HUES64 (cell line): ENCODE measurements around the gene IRF9. TPM values are rescaled to one million over a fixed set of nuclear protein-coding genes. Genes with fewer than 3 reads are reported as not detected.

ENCODE experiments used
- H3K27ac ChIP-seq: 2 replicates; pipeline ENCODE4 v1.7.0; 2013; ENCODE audit warnings: low read depth, low read length, inconsistent platforms
- H3K27me3 ChIP-seq: 2 replicates; pipeline ENCODE4 v1.6.1; 2013; ENCODE audit warnings: mild to moderate bottlenecking, low read length; ENCODE audit not compliant: insufficient read depth
- H3K36me3 ChIP-seq: 2 replicates; pipeline ENCODE4 v1.6.1; 2013; ENCODE audit warnings: mild to moderate bottlenecking, low read length; ENCODE audit not compliant: insufficient read depth
- H3K4me1 ChIP-seq: 2 replicates; pipeline ENCODE4 v1.6.1; 2013; ENCODE audit warnings: mild to moderate bottlenecking, low read length, moderate library complexity; ENCODE audit not compliant: insufficient read depth
- H3K4me3 ChIP-seq: 2 replicates; pipeline ENCODE4 v1.5.1; 2013; ENCODE audit warnings: mild to moderate bottlenecking, low read length, moderate library complexity
- H3K9ac ChIP-seq: 2 replicates; pipeline ENCODE4 v1.6.1; 2013; ENCODE audit warnings: mild to moderate bottlenecking, low read depth, low read length
- H3K9me3 ChIP-seq: 2 replicates; pipeline ENCODE4 v1.6.1; 2013; ENCODE audit warnings: low read depth, low read length; ENCODE audit not compliant: insufficient read depth
- WGBS: fragments of 150-250, 120-280 bp; methylation state at CpG from one replicate; pipeline ENCODE4 v1.1.7; 2013; ENCODE audit warnings: missing lambda C conversion rate; 5-methylcytosine and 5-hydroxymethylcytosine counted together
- polyA plus RNA-seq, 2 experiments: library from polyadenylated mRNA; stranded (reverse); fragments of 50-300 nt; gene quantifications; one replicate each; pipeline ENCODE4 v1.2.3, GENCODE V29; 2013

IRF9 gene, protein sequence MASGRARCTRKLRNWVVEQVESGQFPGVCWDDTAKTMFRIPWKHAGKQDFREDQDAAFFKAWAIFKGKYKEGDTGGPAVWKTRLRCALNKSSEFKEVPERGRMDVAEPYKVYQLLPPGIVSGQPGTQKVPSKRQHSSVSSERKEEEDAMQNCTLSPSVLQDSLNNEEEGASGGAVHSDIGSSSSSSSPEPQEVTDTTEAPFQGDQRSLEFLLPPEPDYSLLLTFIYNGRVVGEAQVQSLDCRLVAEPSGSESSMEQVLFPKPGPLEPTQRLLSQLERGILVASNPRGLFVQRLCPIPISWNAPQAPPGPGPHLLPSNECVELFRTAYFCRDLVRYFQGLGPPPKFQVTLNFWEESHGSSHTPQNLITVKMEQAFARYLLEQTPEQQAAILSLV
- 6.0 TPM for polyA plus RNA-seq (2013, experiment 1 of 2)
- polyA plus RNA-seq (2013, experiment 2 of 2) = 7.1 TPM

DNA sequence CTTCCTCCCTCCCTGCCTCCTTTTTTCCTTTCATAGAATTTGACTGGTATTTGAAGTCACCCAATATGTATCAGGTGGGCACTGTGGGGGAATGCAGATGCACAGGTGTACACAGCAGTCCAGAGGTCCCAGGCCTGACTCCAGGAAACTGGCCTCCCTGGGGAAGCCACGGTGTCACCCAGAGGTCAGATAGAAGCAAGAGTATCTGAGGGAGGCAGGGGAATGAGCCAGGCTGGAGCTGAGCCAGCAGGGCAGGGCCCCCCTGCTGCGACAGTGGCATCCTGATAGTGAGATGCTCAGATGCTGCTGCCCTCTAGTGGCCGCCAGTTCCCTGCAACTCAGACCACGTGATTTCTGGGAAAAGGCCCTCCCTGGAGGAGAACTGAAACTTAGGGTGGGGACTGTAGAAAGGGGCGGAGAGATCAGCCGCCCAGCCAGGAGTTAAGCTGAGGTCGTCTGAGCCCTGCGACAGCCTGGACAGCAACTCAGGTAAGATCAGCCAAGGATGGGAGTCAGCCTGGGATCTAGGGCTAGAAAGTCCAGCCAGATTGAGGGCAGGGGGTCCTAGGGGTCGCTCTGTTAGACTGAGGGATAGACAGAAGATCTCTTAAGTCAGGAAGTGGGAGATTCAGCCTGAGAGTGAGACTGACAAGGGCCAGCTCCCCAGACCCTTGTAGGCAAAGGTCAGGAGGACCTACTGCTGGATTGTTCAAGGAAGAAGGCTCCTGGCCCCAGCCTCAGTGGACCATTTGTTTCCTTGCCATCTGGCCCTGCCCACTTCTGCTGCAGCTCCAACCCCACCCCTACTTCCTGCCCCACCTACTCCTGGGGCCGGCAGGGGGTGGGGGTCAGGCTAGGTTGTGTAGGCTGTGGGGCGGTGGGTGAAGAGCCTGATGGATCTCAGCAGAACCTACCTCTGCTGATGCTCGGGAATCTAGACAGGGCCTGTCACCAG is at the start of gene IRF9:
Gene IRF9, plus strand, starts transcription at position 416 of the 955 bp plus-strand sequence. CDS start 880 bp downstream, outside the sequence.
- peaks cover 70% of the 10 kb centered on the region for H3K36me3 ChIP-seq
- H3K27me3 ChIP-seq = no peaks in the 10 kb centered on the region
- peak within 1 kb of the TSS; percentile 58 for H3K4me3 ChIP-seq
- peak within 1 kb of the TSS; percentile 19; the same call in 1 of the 2 replicates for H3K27ac ChIP-seq
- peaks cover 3% of the 10 kb centered on the region; the same call in 1 of the 2 replicates for H3K4me1 ChIP-seq
- H3K9ac ChIP-seq = peak within 1 kb of the TSS; percentile 62; the same call in 1 of the 2 replicates
- WGBS = 21% methylated on average over 12 of the region's 12 CpGs
- no peaks in the 10 kb centered on the region for H3K9me3 ChIP-seq

DNA sequence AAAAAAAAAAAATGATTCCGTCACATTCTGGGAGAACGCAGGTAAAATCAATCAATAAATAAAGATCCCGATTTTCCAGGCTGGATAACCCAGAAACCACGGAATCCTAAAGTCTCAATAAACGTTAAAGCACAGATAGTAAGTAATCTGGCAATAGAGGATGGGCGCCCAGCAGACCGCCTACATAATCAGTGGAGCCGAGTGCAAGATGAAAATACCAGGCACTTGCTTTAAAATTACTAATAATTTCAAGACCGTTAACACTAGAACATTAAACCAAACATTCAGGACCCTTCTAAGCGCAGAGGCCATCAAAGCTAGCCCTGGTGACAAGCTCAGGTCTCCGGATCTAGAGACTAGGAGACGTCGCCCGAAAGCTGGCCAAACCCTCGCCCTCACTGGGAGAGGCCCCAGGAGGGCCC is 47.7 kb upstream of the IRF9 start:
- Histone ChIP-seq H3K4me1 (peaks cover 5% of the 10 kb centered on the region; the same call in 1 of the 2 replicates), H3K9me3 (no peaks in the 10 kb centered on the region), H3K4me3 (peak overlapping the region; percentile 89), H3K27me3 (no peaks in the 10 kb centered on the region), H3K9ac (peak overlapping the region; percentile 70), H3K27ac (peak overlapping the region; percentile 94; the same call in 1 of the 2 replicates), H3K36me3 (peaks cover 19% of the 10 kb centered on the region)
- 19% methylated on average over 15 of the region's 15 CpGs for WGBS

DNA sequence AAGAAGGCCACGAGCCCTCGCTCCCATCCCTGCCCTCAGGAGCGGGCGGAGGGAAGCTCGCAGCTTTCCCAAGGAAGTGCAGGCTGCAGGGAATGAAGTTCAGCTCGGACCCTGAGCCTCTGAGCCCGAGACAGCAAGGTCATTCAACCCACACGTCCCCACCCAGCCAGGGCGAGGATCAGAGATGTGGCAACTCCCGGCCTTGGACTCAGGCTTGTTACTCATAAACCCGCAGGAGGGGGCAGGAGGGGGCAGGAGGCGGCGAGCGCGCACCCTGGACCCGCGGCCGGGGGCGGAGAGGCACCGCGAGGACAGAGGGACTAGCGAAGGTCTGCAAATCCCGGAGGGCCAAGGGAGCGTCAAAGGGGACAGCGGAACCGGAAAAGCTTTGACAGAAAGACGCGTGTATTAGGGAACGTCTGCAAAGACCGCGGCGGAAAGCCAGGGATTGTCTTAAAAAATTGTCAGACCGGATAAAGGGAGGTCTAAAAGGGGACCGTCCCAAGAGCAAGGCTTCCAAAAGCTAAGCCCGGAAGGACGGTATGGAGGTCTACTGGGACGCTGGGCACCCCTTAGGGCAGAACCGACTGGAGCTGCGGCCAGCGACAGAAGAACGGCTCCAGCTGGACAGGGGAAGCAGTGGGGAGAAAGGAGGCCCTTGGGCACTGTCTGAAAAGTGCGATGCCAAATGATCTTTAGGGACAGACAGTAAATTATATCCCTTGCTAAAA is 47.1 kb upstream of the IRF9 start:
- Histone ChIP-seq H3K27ac (peak overlapping the region; percentile 94), H3K4me1 (peaks cover 5% of the 10 kb centered on the region; the same call in 1 of the 2 replicates)
- under 1% methylated on average over 42 of the region's 42 CpGs for WGBS

DNA sequence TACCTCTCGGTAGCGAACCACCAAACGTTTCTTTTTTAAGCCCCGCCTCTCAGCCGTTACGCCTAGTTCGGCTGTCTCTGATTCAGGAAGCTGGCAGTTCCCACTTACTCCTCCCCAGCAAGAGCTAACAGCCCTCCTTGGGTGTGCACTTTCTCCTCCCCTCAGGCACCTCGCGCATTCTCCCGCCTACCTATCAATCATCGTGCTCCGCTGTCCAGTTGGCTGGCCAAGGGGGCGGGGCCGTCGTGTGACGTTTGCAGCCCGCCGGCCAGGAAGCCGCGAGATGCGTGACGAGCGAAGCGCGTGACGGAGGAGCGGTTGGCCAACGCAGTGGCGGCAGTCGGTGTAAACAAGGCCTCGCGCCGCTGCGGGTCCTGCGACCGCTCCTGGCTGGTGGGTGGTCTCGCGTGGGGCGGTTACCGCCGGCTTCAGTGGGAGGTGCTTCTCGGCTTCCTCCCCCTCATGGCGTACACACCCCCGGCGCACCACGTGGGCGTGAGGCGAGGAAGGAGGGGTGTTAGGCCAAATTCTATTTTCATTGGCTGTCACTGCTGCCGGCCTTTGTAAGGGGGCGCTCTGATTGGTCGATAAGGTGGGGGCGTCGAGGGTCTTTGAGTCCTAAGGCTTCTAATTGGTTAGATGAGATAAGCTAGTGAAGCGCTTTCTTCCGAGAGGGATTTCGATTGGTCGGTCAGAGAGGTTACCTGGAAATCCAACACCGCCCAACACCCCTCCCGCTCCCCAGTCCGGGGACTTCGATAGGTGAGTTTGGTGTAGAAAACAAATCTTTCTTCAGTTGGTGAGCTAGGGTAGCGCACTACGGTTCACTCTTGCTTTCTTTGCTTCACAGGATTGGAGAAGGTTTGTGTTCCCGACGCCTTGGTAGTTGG is 46.3 kb upstream of the IRF9 start, which contains the start of the genes DCAF11 and NRL:
Gene DCAF11, plus strand, starts transcription at position 246 of the 890 bp plus-strand sequence. CDS start 818 bp downstream, outside the sequence.
Gene NRL, minus strand, starts transcription at position 418 of the 890 bp plus-strand sequence. CDS start 32,101 bp downstream, outside the sequence.
- under 1% methylated on average over 57 of the region's 65 CpGs for WGBS
- H3K4me1 ChIP-seq = peaks cover 5% of the 10 kb centered on the region; the same call in 1 of the 2 replicates
- peak within 1 kb of the TSS; percentile 79 for H3K9ac ChIP-seq
- peaks cover 32% of the 10 kb centered on the region for H3K36me3 ChIP-seq
- peak within 1 kb of the TSS; percentile 89 for H3K4me3 ChIP-seq
- peak within 1 kb of the TSS; percentile 94 for H3K27ac ChIP-seq
- no peaks in the 10 kb centered on the region for H3K27me3 ChIP-seq
- no peaks in the 10 kb centered on the region for H3K9me3 ChIP-seq

More for the DNA sequence above, 47.1 kb upstream of the IRF9 start:
- Histone ChIP-seq H3K9ac (peak overlapping the region; percentile 70), H3K36me3 (peaks cover 24% of the 10 kb centered on the region), H3K9me3 (no peaks in the 10 kb centered on the region), H3K4me3 (peak overlapping the region; percentile 89), H3K27me3 (no peaks in the 10 kb centered on the region)

DNA sequence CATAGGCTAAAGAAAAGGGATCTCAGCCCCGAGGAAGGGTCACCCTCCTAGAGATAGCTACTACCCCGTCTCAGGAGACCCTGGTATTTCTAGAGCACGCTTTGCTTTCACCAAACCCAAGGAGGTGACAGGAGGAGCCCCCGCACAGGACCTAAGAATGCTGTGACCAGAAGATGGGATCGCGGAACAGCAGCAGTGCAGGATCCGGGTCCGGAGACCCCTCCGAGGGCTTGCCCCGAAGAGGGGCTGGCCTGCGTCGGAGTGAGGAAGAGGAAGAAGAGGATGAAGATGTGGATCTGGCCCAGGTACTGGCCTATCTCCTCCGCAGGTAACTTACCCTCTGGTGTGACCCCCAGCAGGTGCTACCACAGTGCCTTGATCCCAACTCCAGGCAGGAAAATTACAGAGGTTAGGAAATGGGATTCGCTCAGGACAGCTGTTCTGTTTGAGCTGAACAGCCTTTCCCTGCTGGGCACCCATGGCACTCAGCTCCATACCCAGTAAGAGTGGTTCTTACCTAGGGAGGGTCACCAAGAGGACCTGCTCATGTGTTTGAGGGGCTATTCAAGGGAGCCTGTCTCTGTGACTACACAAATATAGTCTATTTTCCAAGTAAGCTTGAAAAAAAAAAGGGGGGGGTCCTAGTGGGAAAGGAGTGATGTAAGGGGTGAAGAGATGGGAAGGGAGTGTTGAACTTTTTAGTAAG is 45.5 kb upstream of the IRF9 start:
- Histone ChIP-seq H3K36me3 (peaks cover 37% of the 10 kb centered on the region), H3K9me3 (no peaks in the 10 kb centered on the region), H3K27ac (peak overlapping the region; percentile 53; the same call in 1 of the 2 replicates), H3K4me1 (peaks cover 5% of the 10 kb centered on the region; the same call in 1 of the 2 replicates), H3K9ac (peak overlapping the region; percentile 67), H3K27me3 (no peaks in the 10 kb centered on the region), H3K4me3 (peak overlapping the region; percentile 89)
- WGBS = 8% methylated on average over 14 of the region's 14 CpGs

DNA sequence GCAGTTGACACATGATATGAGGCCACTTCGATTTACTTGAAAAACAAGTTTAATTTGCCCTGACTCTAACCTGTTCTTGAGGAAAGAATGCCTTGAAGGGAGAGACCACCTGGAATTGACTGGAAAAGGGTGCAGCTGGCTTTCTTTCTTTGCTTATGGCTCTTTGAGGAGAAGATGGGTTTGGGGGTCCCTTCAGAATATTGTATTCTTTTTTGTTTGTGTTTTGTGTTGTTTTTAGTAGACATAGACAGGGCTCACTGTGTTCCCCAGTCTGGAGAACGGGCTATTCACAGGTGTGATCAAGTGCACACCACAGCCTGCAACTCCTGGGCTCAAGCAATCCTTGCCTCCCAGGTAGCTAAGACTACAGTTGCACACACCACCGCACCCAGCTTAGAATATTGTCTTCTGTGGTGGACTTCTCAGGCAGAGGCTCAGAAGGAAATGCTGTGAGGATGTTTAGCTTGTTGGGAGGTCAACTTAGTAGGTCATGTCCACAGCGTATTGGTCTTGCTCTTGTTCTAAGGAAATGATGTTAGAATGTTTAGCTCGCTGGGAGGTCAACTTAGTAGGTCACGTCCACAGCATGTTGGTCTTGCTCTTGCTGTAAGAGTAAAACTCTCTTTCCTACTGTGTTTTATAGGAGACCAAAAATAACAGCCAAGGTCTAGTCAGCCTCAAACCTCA is 44.8 kb upstream of the IRF9 start:
- Histone ChIP-seq H3K4me1 (peaks cover 5% of the 10 kb centered on the region; the same call in 1 of the 2 replicates), H3K4me3 (peak overlapping the region; percentile 89), H3K27ac (no peak overlapping the region), H3K9me3 (no peaks in the 10 kb centered on the region), H3K27me3 (no peaks in the 10 kb centered on the region), H3K9ac (0 out of 2 replicates have a peak overlapping the region, but pooled peaks have one; percentile 67), H3K36me3 (peaks cover 44% of the 10 kb centered on the region)
- WGBS = 93% methylated on average over 6 of the region's 6 CpGs

DNA sequence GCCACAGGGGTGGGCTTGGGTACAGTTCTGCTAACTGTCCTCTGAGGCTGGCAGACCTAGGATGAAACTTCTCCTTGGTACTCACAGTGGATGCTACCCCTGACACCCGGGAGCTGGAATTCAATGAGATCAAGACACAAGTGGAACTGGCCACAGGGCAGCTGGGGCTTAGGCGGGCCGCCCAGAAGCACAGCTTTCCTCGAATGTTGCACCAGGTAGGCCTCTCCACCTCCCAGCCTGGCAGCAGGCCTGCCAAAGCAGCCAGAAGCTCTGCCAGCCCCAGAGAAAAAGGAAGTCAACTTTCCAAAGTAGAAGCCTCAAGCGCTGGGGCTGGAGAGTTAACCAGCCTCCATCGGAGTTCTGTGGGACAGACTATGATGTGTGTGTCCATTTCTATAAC is 43.9 kb upstream of the IRF9 start:
- H3K27ac ChIP-seq = no peak overlapping the region
- H3K27me3 ChIP-seq = no peaks in the 10 kb centered on the region
- H3K36me3 ChIP-seq = peaks cover 49% of the 10 kb centered on the region
- no peak overlapping the region for H3K9ac ChIP-seq
- H3K4me3 ChIP-seq = no peak overlapping the region
- H3K4me1 ChIP-seq = peaks cover 5% of the 10 kb centered on the region; the same call in 1 of the 2 replicates
- 91% methylated on average over 6 of the region's 6 CpGs for WGBS
- no peaks in the 10 kb centered on the region for H3K9me3 ChIP-seq

DNA sequence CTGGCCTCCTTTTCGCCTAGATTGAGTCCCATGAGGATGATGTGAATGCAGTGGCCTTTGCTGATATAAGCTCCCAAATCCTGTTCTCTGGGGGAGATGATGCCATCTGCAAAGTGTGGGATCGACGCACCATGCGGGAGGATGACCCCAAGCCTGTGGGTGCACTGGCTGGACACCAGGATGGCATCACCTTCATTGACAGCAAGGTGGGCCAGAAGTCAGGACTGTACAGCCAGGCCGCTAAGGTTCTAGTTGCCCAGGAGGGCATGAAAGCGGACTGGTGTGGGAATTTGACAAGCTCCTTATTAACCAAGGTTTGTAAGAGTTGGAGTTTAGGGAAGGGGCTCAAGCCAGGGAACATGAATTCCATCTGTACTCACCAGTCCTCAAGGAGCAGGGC is 41.4 kb upstream of the IRF9 start:
- no peaks in the 10 kb centered on the region for H3K27me3 ChIP-seq
- no peak overlapping the region for H3K4me3 ChIP-seq
- peaks cover 5% of the 10 kb centered on the region; the same call in 1 of the 2 replicates for H3K4me1 ChIP-seq
- H3K36me3 ChIP-seq = peaks cover 64% of the 10 kb centered on the region
- 94% methylated on average over 6 of the region's 6 CpGs for WGBS
- H3K9ac ChIP-seq = no peak overlapping the region
- no peak overlapping the region for H3K27ac ChIP-seq
- no peaks in the 10 kb centered on the region for H3K9me3 ChIP-seq

DNA sequence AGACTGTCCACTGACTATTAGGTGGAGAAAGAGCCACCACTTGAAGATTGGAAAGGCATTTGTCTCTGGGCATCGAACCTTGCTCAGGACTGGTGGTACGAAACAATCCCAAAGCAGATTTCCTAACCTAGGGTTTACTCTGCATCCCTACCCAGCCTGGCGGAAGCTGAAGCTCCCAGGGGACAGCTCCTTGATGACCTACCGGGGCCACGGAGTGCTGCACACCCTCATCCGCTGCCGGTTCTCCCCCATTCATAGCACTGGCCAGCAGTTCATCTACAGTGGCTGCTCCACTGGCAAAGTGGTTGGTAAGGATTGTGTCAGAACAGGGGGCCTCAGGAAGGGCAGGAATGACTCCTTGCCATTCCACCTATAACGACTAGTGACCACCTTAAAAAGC is 39.9 kb upstream of the IRF9 start:
- H3K36me3 ChIP-seq = peaks cover 64% of the 10 kb centered on the region
- no peaks in the 10 kb centered on the region for H3K4me1 ChIP-seq

More for the DNA sequence above, 39.9 kb upstream of the IRF9 start:
- H3K4me3 ChIP-seq = no peak overlapping the region
- no peak overlapping the region for H3K9ac ChIP-seq
- no peak overlapping the region for H3K27ac ChIP-seq
- H3K9me3 ChIP-seq = no peaks in the 10 kb centered on the region
- WGBS = 96% methylated on average over 8 of the region's 8 CpGs
- no peaks in the 10 kb centered on the region for H3K27me3 ChIP-seq
